Choroid plexus epithelial cell (primary cell): ENCODE results near the gene KRI1.

Experiments used
- DNase-seq: peaks from one replicate; pipeline ENCODE4 v3.0.0-alpha.2; 2010; ENCODE audit warnings: low read depth
- H3K4me3 ChIP-seq: 2 replicates; pipeline ENCODE4 v1.5.1; 2011; ENCODE audit warnings: low read depth, mild to moderate bottlenecking, control low read depth, low read length, moderate library complexity
- CTCF ChIP-seq: conservative IDR thresholded peaks from 2 replicates; pipeline ENCODE4 v1.5.1; 2011; ENCODE audit warnings: low read depth, mild to moderate bottlenecking, control low read depth, inconsistent platforms, low read length, moderate library complexity

KRI1 gene

DNA sequence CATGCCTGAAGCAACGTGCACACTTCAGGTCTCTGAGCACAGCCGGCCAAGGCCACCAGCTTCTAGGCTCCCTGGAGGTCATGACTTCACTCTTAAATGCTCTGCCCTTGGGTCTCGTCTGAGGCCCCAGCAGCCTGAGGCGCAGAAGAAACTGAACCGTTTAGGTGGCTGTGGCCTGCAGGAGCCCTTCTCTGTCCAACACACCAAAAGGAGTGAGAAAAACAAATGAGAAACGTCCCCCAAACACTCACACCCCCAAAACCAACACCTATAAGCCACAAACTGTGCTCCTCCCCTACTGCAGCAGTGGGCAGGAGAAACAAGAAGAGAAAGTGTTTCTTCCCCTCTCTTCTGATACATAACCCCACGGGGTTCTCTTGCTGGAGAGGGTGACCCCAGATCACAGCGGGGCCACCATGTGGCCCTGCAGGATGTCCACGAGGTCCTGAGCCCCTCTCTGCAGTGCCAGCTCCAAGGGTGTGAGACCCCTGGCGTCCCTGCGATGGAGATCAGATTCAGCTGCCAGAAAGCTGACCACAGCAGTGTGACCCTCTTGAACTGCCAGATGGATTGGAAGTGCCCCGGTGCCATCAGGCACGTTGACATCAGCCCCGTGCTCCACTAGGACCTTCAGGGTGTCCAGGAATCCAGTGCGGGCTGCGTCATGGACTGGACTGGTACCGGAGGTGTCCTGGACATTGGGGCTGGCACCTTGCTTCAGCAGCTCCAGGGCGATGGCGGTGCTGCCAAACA, 1.0 kb upstream of the KRI1 start:
- no peak for TF ChIP-seq CTCF
- no peak overlapping the region for H3K4me3 ChIP-seq
- DNase-seq, result no peak

DNA sequence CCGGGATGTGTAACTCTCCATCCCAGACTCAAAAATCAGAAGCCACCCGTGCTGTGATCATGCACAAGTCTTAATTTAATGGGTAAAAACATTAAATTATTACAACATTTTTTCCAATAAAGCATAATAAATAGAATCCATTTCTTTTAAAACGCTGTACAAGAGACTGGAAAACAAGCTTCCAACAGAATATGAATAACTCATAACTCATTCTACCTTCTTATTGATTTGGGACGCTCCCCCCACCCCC, 523 bp upstream of the KRI1 start:
- TF ChIP-seq CTCF, result no peak

DNA sequence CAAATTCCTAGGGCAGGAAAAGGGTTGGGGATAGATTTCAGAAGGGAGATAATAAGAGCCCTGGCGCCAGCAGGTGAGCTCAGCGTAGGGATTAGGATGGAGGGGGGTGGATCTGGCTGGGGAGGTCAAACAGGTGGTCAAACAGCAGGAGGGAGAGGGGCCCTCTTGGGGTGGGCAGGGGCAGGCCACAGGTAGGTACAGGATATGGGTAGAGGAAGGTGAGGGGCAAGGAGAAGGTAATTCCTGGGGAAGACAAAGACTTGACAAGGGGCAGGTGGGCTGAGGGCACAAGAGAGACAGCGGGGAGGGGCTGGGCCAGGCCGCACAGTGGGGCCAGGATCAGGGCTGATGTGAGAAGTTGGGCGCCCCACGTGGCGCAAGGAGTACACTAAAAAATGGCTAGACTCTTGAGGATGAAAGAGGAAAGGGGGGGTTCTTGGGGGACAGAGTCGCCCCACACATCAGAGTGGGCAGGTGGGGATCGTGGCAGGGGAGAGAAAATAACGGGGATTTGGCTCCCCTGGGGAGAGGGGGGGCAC, 713 bp downstream of the KRI1 start:
- TF ChIP-seq CTCF, result peak; percentile 44
- peak overlapping the region; percentile 90 for H3K4me3 ChIP-seq
- DNase-seq, result peak; percentile 44

More for the DNA sequence above, 523 bp upstream of the KRI1 start:
- peak overlapping the region; percentile 90 for H3K4me3 ChIP-seq
- no peak for DNase-seq

DNA sequence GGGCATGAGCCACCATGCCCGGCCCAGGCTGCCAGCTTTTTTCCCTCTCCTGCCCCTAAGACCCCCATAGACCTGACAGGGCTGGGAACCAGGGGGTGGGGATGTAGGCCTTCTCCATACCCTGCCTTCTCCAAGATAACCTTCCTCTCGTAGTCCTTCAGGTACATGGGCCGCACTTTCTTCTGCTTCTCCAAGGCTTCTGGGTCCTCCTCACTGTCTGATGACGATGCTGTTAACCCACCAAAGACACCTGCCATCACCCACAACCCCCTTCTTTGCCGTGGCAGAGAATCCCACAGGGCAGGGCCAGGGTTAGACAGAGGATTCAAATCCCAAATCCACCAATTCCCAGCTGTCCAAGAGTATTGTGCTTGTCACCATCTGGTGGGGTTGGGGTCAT, 3.2 kb downstream of the KRI1 start:
- H3K4me3 ChIP-seq, result no peak overlapping the region
- no peak for DNase-seq
- no peak for TF ChIP-seq CTCF

DNA sequence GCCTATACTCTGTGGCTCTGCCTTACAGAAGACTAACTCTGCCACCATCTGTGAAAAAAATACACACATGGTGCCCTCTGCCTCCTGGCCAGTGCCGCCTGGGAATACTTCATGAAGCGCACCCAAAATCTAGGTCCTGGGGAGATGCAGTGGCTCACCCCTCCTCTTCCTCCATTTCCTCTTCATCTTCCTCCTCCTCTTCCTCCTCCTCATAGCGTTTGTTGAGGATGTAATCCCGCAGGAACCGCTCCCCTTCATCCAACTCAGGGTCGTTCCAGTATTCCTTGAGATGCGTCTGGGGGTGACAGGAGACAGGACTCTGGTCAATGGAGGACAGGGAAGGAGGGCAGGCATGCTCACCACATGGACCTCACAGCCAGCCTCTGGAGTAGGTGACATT, 5.7 kb downstream of the KRI1 start:
- no peak overlapping the region for H3K4me3 ChIP-seq
- no peak for TF ChIP-seq CTCF
- no peak for DNase-seq

DNA sequence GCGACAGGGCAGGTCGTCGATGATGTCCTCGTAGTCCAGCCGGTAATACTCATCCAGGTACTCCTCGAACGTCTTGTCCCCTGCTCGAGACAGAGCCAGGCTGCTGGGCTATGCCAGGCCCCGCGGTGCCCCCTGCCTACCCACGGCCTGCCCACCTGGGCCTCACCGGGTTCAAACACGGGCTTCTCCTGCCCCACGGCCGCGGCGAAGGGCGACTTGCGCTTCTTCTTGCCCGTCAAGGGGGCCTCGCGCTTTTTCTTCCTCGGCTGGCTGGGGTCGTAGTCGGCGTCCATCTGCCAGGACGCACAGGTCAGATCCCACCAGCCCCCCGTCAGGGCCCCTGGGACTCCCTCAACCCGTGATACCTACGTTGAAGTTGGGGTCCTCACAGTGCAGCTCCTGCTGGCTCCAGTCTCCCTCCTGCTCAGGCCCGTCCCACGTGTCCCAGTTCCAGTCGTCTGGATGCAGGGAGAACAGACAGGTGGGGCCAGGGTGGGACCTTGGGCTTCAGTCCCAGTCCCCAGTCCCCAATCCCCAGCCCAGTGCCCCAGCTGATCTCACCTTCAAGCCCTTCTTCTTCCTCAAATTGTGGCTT, 8.1 kb downstream of the KRI1 start:
- DNase-seq, result no peak
- no peak overlapping the region for H3K4me3 ChIP-seq
- no peak for TF ChIP-seq CTCF

DNA sequence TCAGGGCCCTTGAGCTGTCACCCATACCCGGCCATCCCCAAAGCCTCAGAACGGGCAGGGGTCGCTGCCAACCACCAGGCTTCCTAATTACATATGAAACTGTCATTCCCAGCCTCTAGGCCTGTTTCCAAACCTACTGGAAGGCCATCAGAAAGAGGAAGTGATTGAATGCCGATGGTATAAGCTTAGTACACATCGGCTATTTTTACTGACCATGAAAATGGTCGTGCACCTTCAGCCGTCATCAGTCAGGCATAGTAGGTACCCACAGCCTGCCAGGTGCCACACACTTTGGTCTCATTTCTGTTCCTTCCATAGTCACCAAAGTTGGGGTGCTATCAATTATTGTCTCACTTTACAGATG, 10.2 kb downstream of the KRI1 start:
- no peak overlapping the region for H3K4me3 ChIP-seq
- no peak for TF ChIP-seq CTCF
- no peak for DNase-seq
